Skeletal muscle tissue (tissue), 4 donors: ENCODE results near the gene PSG7. TPM values are rescaled to one million over a fixed set of nuclear protein-coding genes. Genes with fewer than 3 reads are reported as not detected.
"Not testable (repeated sequence)": the region's sequence is repeated elsewhere in the genome, so short reads cannot be mapped to it uniquely, and the experiment has no call there.

Source experiments
- H3K27ac ChIP-seq: one replicate; pipeline ENCODE4 v1.7.0; 2013; ENCODE audit warnings: mild to moderate bottlenecking, low read depth, low read length, inconsistent platforms
- H3K27me3 ChIP-seq, 3 donors: one replicate each; pipeline ENCODE4 v1.7.0; 2013; ENCODE audit warnings: low read length in 3 of 3; ENCODE audit not compliant: control insufficient read depth in 3 of 3, insufficient read depth in 3 of 3
- H3K36me3 ChIP-seq, 3 donors: one replicate each; pipeline ENCODE4 v1.7.0; 2013; ENCODE audit warnings: low read length in 3 of 3; ENCODE audit not compliant: control insufficient read depth in 3 of 3, insufficient read depth in 3 of 3
- H3K4me1 ChIP-seq, 3 donors: one replicate each; pipeline ENCODE4 v1.7.0; 2013; ENCODE audit warnings: low read length in 3 of 3, mild to moderate bottlenecking in 3 of 3; ENCODE audit not compliant: control insufficient read depth in 3 of 3, insufficient read depth in 3 of 3
- H3K4me3 ChIP-seq, 3 donors: one replicate each; pipeline ENCODE4 v1.7.0; 2013; ENCODE audit warnings: low read length in 3 of 3
- H3K9ac ChIP-seq, 3 donors: one replicate each; pipeline ENCODE4 v1.7.0; 2013; ENCODE audit warnings: low read length in 3 of 3, mild to moderate bottlenecking in 3 of 3, moderate library complexity in 2 of 3, low read depth in 1 of 3
- H3K9me3 ChIP-seq, 3 donors: one replicate each; pipeline ENCODE4 v1.7.0; 2013; ENCODE audit warnings: low read length in 3 of 3; ENCODE audit not compliant: control insufficient read depth in 3 of 3
- total RNA-seq: library from RNA; depleted of rRNA; stranded (reverse); fragments of >200 nt; gene quantifications from one replicate; pipeline ENCODE4 v1.2.3, GENCODE V29; 2014
- donor health status: Osteomylitis.

PSG7 gene
- total RNA-seq, 1 donor from 2014 or later: not detected

DNA sequence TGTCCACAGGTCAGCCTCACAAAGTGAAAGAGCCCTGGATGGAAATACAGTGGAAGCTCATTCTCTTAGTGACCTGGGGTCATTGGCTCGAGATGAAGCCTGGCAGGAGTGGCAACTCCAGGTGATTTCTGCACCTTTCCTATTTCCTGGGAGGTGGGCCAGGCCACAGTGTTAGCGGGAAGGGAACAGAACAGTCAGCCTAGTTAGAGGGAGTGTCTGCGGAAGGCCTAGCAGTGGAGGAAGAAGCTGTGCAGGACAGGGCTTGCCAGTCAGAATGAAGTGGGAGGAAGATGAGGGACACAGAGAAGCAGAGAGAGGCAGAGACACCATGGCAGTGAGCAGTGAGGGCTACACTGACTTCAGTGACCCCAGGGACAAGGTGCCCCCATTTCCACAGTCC, 3.6 kb downstream of the PSG7 start:
- not testable (repeated sequence) for H3K9ac ChIP-seq, H3K9me3 ChIP-seq, H3K36me3 ChIP-seq, H3K4me1 ChIP-seq, H3K27ac ChIP-seq, H3K4me3 ChIP-seq, H3K27me3 ChIP-seq

DNA sequence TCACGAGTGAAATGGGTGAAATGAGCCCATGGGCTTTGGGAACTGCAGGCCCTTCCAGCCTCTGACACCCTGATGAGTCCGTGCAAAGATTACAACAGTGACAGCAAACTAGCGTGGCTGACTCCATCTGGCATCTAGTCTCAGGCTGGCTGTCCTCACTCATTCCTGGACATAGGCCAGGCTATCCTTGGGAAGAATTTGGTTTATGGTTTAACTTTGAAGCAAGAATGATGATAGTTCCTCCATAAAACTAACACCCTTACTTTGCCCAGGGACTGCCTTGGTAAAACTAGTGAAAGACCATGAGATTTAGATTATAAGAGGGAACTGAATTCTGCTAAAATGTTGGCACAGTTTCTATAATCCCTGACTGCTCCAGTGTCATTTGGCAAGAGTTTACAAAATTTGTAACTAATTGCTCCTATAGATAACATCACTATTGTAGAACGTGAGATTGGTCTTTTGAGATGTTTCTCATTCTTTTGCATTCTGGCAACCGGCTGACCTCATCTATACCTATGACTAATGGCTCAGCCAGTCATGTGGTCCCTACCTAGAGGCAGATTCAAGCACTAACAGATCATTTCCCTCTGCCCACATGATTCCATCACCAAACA, 4.4 kb downstream of the PSG7 start:
- not testable (repeated sequence) for H3K27me3 ChIP-seq, H3K9me3 ChIP-seq, H3K36me3 ChIP-seq, H3K4me1 ChIP-seq, H3K9ac ChIP-seq, H3K4me3 ChIP-seq, H3K27ac ChIP-seq

DNA sequence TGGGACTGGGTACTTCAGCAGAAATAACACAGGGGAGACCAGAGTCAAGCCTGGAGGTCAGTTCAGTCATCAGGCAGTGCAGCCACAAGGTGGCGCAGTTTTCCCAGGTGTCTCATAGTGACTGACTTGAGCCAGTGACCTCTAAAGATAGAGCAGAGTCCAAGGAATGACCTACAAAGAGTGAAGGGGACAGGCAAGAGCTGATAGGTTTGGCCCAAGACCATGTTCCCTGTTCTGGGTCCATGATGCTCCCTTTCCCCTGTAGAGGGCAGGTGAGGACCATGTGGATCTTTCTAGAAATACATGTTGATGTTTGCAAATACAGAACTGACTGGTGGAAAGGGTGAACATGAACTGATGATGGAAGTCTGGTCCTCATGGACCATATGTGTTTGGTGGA, 6.8 kb downstream of the PSG7 start:
- H3K9me3 ChIP-seq, H3K36me3 ChIP-seq, H3K9ac ChIP-seq, H3K27me3 ChIP-seq, H3K4me1 ChIP-seq, H3K4me3 ChIP-seq, H3K27ac ChIP-seq: not testable (repeated sequence)

DNA sequence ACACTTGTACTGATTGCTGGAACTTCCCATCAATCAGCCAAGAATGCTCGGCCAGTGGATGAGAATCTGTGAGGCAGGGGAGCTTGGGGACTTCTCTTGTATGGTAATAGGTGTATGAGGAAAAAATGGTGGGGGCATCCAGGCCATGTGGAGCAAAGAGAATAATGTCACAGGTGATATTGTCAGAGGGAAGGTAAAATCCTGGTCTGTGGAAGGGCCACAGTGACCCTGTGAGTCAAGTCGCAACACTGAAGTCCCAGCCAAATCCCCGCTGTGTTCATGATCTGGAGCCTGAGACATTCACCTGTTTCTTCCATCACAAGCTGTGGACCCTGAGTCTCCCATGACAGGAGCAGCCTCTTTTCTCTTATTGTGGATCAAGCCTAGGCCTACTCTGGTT, 8.1 kb downstream of the PSG7 start:
- Histone ChIP-seq H3K4me3 (no peak overlapping the region), H3K27me3 (no peaks in the 10 kb centered on the region), H3K9me3 (no peaks in the 10 kb centered on the region), H3K36me3 (no peaks in the 10 kb centered on the region), H3K9ac (no peak overlapping the region), H3K4me1 (no peaks in the 10 kb centered on the region), H3K27ac (no peak overlapping the region)

DNA sequence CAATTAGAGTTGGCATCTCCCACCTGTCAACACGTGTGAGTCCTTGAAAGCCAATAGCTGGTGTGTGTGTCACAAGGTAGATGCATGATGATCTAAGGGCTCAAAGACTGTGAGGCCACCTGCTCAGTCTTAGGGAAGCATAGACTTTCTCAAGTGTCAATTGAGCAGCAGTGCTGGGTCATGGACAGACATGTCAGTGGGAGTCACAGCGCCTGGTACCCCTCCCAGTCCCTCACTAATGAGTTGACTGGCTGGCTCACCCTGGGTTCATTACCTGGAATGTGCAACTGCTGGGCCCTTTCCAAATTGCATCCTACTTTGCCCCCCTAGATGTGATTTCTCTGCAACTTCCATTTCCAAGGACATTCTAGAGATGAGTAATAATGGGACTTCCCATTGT, 10.2 kb downstream of the PSG7 start:
- no peak overlapping the region for H3K4me3 ChIP-seq
- H3K9ac ChIP-seq: no peak overlapping the region
- H3K27me3 ChIP-seq: no peaks in the 10 kb centered on the region
- H3K9me3 ChIP-seq: no peaks in the 10 kb centered on the region
- H3K27ac ChIP-seq: no peak overlapping the region
- H3K36me3 ChIP-seq: no peaks in the 10 kb centered on the region
- no peaks in the 10 kb centered on the region for H3K4me1 ChIP-seq

DNA sequence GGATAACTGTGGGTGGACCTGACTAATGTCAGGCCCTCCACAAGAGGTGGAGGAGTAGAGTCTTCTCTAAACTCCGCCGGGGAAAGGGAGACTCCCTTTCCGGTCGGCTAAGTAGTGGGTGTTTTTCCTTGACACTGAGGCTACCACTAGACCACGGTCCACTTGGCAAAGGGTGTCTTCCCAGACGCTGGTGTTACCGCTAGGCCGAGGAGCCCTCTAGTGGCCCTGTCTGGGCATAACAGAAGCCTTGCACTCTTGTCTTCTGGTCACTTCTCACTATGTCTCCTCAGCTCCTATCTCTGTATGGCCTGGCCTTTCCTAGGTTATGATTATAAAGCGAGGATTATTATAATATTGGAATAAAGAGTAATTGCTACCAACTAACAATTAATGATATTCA, 13.9 kb downstream of the PSG7 start:
- not testable (repeated sequence) for H3K27me3 ChIP-seq, H3K36me3 ChIP-seq, H3K27ac ChIP-seq

DNA sequence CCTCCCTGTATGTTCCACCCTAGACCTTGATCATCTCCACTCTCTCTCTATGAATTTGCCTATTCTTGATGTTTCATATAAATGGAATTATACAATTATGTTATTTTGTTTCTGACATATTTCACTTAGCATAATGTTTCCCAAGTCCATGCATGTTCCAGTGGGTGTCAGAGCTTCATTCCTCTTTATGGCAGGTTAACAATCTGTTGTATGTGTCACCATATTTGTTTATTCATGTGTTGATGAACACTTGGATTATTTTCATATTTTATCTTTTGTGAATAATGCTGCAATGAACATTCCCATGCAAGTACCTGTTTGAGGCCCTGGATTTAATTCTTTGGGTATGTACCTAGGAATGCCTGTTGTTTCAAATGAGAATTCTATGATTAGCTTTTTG, 16.0 kb downstream of the PSG7 start:
- H3K36me3 ChIP-seq, H3K4me1 ChIP-seq, H3K9me3 ChIP-seq, H3K27me3 ChIP-seq, H3K4me3 ChIP-seq, H3K27ac ChIP-seq, H3K9ac ChIP-seq: not testable (repeated sequence)

More for the DNA sequence above, 13.9 kb downstream of the PSG7 start:
- H3K9ac ChIP-seq, H3K4me1 ChIP-seq, H3K4me3 ChIP-seq, H3K9me3 ChIP-seq: not testable (repeated sequence)

DNA sequence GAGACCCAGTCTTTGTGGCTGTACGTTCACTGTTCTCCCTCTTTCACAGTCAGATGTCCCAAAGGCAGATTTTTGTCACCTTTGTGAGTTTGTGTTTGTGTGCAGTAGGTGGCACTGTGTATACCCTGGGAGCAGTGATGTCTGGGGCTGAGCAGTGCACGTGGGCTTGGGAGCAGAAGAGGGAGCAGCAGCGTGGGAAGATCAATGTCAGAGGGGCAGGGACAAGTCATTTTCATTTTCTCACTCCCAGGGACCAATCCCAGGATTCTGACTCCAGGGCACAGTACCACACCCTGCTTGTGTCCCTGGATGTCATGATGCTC, 17.3 kb downstream of the PSG7 start:
- Histone ChIP-seq H3K9me3 (no peaks in the 10 kb centered on the region), H3K4me3 (no peak overlapping the region), H3K27me3 (no peaks in the 10 kb centered on the region), H3K4me1 (no peaks in the 10 kb centered on the region), H3K9ac (no peak overlapping the region), H3K36me3 (no peaks in the 10 kb centered on the region), H3K27ac (no peak overlapping the region)

DNA sequence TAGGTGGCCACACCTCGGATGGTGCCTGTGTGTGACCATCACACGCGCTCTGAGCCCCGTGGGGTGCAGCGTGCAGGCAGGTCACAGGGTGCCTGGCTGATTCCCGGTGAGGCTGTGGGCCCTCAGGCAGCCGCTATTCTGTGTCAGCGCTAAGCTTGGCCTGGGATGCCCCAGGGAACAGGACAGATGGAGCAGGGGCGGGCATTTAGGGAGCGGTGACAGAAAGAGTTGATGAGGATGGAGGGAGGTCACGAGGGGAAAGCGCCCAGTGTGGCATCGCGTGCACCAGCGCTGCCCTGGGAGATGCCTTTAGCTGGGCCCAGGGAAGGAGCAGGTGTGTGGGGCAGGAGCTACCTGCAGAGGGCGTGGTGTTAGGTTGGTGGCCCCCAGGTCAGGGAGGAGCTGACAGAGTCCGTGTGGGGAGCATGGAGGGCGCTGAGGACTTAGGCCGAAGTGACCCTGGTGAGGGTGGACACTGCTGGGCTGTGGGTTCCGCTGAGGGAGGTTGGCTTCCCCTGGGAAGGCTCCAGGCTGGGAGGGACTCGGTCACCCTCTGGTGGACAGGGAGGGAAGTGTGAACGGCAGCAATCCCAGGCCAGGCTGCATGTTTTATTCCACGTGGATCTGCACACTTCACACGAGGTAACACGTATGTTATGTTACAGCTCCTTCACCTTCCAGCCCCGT, 17.8 kb downstream of the PSG7 start:
- not testable (repeated sequence) for H3K27ac ChIP-seq, H3K9me3 ChIP-seq, H3K27me3 ChIP-seq, H3K9ac ChIP-seq, H3K4me1 ChIP-seq, H3K4me3 ChIP-seq, H3K36me3 ChIP-seq

DNA sequence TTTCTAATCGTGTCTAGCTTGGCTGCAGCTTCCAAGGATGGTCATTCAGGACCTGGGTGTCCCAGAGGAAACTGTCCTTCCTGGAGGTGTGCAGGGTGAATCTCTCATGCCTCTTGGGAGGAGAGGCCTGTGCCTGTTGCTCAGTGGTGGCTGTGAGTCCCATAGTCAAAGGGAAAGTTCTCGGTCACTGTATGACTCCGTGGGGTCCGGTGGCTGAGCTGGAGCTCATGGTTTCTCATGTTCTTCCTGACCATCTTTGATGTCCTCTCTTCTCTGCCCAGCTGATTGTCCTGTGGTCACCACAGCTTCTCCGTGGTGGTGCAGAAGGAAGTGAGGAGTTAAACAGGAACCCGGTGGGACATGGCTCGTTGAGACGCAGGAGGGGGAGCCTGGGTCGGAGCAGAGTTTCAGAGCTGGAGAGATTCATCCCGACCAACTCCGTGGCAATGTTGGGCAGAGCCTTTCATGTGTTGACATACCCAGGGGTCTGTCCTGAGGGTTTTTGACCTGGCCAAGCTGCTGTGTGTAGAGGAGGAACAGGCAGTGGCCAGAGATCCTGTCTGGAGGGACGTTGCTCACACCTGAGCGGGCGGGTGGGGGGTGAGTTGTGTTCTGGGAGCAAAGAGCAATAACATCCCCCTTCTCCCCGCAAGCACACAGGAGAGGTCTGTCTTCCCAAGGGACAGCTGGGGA, 18.5 kb downstream of the PSG7 start:
- H3K4me1 ChIP-seq, H3K27ac ChIP-seq, H3K27me3 ChIP-seq, H3K36me3 ChIP-seq, H3K9me3 ChIP-seq, H3K9ac ChIP-seq, H3K4me3 ChIP-seq: not testable (repeated sequence)
